IPS-15b (cell line): ENCODE data around the gene TMEM132E.
"Not testable (repeated sequence)": the region's sequence is repeated elsewhere in the genome, so short reads cannot be mapped to it uniquely, and the experiment has no call there.

Experiments
- H3K27me3 ChIP-seq: one replicate; pipeline ENCODE4 v1.6.1; 2013; ENCODE audit warnings: low read length; ENCODE audit not compliant: control insufficient read depth, insufficient read depth
- H3K36me3 ChIP-seq: one replicate; pipeline ENCODE4 v1.6.1; 2013; ENCODE audit warnings: low read length; ENCODE audit not compliant: control insufficient read depth, insufficient read depth
- H3K4me1 ChIP-seq: one replicate; pipeline ENCODE4 v1.6.1; 2013; ENCODE audit warnings: mild to moderate bottlenecking, low read length; ENCODE audit not compliant: control insufficient read depth, insufficient read depth
- H3K4me3 ChIP-seq: one replicate; pipeline ENCODE4 v1.5.1; 2013; ENCODE audit warnings: low read depth, low read length
- H3K9ac ChIP-seq: one replicate; pipeline ENCODE4 v1.6.1; 2013; ENCODE audit warnings: low read depth, mild to moderate bottlenecking, low read length
- H3K9me3 ChIP-seq: one replicate; pipeline ENCODE4 v1.6.1; 2013; ENCODE audit warnings: mild to moderate bottlenecking, low read length; ENCODE audit not compliant: control insufficient read depth, insufficient read depth

The TMEM132E gene, protein sequence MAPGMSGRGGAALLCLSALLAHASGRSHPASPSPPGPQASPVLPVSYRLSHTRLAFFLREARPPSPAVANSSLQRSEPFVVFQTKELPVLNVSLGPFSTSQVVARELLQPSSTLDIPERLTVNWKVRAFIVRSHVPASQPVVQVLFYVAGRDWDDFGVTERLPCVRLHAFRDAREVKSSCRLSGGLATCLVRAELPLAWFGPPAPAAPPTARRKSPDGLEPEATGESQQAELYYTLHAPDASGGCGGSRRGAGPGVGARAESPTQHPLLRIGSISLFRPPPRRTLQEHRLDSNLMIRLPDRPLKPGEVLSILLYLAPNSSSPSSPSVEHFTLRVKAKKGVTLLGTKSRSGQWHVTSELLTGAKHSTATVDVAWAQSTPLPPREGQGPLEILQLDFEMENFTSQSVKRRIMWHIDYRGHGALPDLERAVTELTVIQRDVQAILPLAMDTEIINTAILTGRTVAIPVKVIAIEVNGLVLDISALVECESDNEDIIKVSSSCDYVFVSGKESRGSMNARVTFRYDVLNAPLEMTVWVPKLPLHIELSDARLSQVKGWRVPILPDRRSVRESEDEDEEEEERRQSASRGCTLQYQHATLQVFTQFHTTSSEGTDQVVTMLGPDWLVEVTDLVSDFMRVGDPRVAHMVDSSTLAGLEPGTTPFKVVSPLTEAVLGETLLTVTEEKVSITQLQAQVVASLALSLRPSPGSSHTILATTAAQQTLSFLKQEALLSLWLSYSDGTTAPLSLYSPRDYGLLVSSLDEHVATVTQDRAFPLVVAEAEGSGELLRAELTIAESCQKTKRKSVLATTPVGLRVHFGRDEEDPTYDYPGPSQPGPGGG (N-terminal part only)

DNA sequence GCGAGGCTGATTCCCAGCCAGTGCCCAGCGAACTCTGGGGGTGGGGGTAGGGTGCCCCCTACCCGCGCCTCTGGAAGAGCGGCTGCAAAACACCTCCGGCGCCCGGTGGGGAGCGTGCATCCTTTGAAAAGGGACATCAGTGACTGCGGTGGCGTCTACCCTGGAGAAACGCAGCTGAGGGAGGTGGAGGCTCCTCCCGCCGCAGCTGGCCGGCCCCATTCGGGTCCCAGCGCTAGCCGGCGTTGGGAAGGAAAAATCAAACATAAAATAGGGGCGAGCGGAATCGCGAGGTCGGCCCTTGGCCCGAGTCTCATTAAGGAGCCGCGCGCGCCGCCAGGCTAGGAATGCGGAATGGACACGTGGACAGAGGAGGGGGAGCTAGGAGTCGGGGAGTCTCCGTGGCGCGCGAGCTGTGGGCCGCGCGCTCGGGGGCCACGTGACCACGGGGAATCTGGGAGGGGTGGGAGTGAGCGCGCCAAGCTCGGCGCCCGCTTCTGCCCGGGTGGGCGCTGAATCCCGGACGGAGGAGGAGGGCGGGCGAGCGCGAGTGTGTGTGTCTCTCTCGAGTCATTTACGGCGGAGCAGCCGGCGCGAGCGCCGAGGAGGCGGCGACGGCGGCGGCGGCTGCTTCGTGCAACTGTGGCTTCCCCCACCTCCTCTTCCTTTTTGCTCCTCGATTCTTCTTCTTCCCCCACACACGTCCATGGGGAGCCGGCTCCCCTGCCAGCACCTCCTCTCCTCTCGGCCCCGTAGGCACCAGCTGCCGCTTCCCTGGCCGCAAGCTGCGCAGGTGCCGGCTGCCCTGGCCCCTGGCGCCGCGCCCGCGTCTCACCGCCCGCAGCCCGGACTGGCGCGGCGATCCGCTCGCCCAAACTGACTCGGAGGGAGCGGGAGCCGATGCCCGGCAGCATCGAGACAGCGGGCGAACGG lies at the start of gene TMEM132E:
Gene TMEM132E, plus strand, starts transcription at position 566 of the 930 bp plus-strand sequence. CDS start 1,495 bp downstream, outside the sequence.
- no peaks in the 10 kb centered on the region for H3K36me3 ChIP-seq
- H3K9me3 ChIP-seq = no peaks in the 10 kb centered on the region
- peaks cover 15% of the 10 kb centered on the region for H3K4me1 ChIP-seq
- H3K9ac ChIP-seq = no peak within 1 kb of the TSS
- peak within 1 kb of the TSS; percentile 63 for H3K4me3 ChIP-seq
- peaks cover 99% of the 10 kb centered on the region for H3K27me3 ChIP-seq

DNA sequence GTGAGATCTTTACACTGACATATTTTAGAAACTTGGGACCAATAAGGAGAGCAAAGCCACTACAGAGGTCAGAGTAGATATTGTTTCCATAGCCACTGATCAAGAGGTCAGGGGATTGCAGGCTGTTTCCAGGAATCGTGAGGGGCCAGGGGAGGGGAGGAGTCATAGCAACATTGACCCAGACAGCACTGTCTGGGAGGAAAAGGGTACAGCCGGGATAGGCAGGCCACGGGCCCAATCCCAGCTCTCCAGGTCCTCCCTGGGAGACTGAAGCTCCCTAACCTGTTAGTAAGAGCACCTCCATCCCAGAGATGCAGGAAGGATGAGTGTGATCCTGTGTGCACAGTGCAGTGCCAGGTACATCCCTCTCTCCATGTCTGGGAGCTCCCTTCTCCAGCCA lies 48.5 kb upstream of the TMEM132E start:
- Histone ChIP-seq H3K27me3 (no peaks in the 10 kb centered on the region), H3K9me3 (no peaks in the 10 kb centered on the region), H3K9ac (no peak overlapping the region), H3K4me1 (peaks cover 6% of the 10 kb centered on the region), H3K36me3 (no peaks in the 10 kb centered on the region), H3K4me3 (no peak overlapping the region)

DNA sequence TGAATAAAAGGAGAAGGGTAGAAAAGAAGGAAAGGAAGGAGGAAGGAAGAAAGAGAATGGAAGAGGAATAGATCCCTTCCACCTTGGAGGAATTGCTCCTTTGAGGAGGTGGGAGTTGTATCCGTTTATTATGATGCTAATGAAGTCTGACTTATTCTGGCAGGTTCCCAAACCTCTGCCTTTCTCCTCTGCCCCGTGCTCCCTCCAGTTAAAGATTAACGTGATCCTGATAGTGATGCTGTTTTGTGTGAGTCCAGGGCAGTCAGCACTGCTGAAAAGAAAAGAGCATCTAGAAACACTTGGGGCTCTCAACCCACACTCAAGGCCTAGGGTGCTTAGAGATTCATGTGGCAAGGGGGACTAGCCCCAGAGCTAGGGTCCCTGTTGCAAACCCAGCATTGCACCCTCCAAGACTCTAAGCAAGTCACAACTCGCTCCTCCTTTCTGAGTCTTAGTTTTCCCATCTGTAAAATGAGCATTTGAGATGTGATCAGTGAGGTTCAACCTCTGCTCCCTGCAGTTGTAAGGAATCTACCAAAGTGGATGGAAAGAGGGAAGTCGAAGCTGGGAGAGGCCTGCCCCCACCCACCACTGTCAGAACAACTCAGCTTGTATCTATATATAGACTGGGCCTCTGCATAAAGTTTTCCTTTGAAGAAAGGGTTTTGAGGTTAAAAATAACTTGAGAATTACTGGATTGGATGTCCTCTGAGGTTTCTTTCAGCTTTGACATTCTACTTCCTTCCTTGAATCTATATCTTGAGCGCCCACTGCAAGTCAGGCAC lies 46.9 kb upstream of the TMEM132E start:
- Histone ChIP-seq H3K27me3 (peaks cover 2% of the 10 kb centered on the region), H3K4me3 (no peak overlapping the region), H3K36me3 (no peaks in the 10 kb centered on the region), H3K4me1 (peaks cover 6% of the 10 kb centered on the region), H3K9me3 (no peaks in the 10 kb centered on the region), H3K9ac (no peak overlapping the region)

DNA sequence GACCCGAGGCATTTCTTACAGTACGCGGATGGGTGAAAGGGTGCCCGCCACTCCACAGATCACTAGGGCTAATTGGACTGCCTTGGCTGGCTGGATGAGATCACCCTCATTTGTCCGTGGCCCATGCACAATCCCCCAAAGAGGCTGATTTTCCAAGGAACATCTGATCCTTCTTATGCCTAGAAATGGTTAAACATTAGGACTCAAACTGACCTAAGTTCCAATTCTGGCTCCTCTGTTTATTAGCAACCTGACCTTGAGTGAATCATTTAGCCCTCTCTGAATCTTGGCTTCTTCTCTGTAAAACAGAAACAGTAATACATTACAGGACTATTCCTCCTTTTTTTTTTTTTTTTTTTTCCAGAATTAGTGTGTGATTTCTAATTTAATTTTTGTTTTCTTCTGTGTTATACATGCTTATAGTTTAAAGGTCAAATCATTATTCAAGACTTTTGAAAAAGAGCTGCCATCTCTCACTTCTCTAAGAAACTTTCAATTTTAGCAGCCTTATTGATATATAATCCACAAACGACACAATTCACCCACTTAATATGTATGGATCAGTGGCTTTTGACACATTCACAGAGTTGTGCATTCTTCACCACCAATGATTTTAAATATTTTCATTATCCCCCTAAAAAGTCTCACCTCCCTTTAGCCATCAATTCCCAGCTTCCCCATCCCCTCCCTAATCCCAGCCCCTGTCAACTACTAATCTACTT lies 45.4 kb upstream of the TMEM132E start:
- H3K4me3 ChIP-seq = no peak overlapping the region
- H3K9me3 ChIP-seq = no peaks in the 10 kb centered on the region
- no peak overlapping the region for H3K9ac ChIP-seq
- no peaks in the 10 kb centered on the region for H3K36me3 ChIP-seq
- peaks cover 2% of the 10 kb centered on the region for H3K27me3 ChIP-seq
- peaks cover 6% of the 10 kb centered on the region for H3K4me1 ChIP-seq

DNA sequence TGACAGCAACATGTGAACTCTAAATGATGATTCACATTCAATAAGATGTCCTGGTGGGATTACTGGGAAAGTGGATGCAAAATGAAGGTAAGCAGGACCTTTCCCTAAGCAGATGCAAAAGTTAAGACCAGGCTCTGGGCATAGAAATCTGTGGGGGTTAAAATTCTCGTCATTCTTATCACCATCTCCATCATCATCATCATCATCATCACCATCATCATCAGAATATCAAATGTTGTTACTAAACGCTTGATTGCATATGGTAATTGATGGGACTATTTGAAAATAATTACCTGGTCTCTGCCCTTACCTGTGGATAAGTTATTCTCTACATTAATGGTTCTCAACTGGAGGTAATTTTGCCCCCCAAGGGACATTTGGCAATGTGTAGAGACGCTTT lies 41.9 kb upstream of the TMEM132E start:
- H3K4me1 ChIP-seq = no peaks in the 10 kb centered on the region
- no peak overlapping the region for H3K9ac ChIP-seq
- no peak overlapping the region for H3K4me3 ChIP-seq
- H3K36me3 ChIP-seq = no peaks in the 10 kb centered on the region
- no peaks in the 10 kb centered on the region for H3K9me3 ChIP-seq
- H3K27me3 ChIP-seq = peaks cover 12% of the 10 kb centered on the region

DNA sequence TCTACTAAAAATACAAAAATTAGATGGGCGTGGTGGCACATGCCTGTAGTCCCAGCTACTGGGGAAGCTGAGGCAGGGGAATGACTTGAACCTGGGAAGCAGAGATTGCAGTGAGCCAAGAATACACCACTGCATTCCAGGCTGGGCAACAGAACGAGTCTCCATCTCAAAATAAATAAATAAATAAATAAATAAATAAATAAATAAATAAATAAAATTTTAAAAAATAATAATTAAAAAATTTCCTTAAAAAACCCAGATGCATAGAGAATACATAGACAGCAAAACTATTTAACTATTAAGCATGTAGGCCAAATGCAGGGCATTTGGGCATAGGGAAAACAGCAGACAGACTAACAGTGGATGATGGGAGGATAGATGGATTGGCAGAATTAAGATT lies 40.8 kb upstream of the TMEM132E start:
- not testable (repeated sequence) for H3K4me3 ChIP-seq, H3K4me1 ChIP-seq, H3K9me3 ChIP-seq, H3K9ac ChIP-seq, H3K36me3 ChIP-seq
- peaks cover 16% of the 10 kb centered on the region for H3K27me3 ChIP-seq

DNA sequence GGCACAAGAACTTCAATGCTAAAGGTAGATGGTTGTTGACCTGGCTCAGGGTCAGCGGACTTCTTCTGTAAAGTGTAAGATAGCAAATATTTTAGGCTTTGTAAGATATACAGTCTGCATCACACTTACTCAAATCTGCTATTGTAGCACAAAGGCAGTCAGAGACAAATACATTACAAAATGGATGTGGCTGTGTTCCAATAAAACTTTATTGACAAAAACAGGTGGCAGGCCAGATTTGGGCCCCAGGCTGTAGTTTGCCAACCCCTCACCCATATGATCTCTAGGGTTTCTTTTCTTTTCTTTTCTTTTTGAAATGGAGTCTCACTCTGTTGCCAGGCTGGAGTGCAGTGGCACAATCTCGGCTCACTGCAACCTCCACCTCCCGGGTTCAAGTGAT lies 39.5 kb upstream of the TMEM132E start:
- Histone ChIP-seq H3K4me3 (no peak overlapping the region), H3K9me3 (no peaks in the 10 kb centered on the region), H3K27me3 (peaks cover 28% of the 10 kb centered on the region)

DNA sequence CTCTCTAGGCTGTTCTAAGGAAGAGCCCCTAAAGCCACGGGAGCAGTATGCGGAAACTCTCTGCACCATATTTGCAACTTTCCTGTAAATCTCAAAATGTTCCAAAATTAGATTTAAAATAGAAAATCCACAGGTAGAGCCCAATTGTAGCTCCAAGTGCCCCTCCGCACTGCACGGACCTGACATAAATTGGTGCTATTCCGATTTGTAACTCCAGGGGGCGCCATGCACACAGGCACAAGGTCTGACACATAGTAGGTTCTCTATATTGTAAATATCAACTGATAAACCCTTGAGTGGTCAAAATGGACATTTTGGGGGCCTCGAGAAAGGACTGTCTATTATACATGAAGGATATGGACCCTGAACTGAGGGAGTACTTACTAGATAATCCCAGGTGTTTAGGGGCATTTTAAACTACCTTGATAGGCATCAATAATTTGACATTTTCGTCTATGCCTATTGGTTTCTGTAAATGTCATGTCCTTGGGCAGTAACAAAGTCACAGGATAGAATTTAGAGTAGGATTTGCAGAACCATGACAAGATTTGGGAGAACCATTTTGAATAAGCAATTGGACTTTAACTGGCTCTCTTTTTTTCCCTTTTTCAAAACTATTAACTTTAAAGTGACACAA lies 36.6 kb upstream of the TMEM132E start:
- H3K27me3 ChIP-seq = peaks cover 36% of the 10 kb centered on the region
- H3K9me3 ChIP-seq = no peaks in the 10 kb centered on the region
- no peaks in the 10 kb centered on the region for H3K36me3 ChIP-seq
- no peak overlapping the region for H3K9ac ChIP-seq
- no peak overlapping the region for H3K4me3 ChIP-seq
- peaks cover 3% of the 10 kb centered on the region for H3K4me1 ChIP-seq

More for the DNA sequence above, 39.5 kb upstream of the TMEM132E start:
- Histone ChIP-seq H3K9ac (no peak overlapping the region), H3K4me1 (no peaks in the 10 kb centered on the region), H3K36me3 (no peaks in the 10 kb centered on the region)

DNA sequence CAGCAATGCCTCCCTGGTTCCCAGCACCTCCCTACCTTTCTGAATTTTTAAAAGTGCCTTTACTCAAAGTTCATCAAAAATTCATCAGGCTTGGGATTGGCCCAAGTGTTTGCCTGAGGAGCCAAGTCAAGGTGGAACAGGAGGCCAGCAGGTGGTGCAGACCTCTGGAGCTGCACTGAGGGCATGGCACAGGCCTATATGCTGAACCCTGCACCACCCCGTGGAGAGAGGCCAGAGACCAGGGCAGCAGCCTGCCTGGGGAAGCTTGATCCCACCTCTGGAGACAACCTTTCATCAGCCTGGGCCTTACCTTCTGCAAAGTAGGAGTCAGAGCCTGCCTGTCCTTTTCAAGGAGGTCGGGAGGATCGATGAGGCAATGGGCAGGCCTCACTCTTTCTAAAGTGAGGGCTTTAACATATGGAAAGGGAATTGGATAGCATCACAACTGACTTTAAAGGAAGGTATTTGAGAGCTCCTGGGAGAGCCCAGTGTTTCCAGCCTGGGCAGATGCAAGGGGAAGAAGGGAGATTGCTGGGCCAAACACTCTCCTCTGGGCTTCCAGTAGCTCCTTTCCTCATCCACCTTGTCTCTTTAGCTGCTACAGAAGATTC lies 31.8 kb upstream of the TMEM132E start:
- H3K27me3 ChIP-seq = peaks cover 34% of the 10 kb centered on the region
- H3K9me3 ChIP-seq = no peaks in the 10 kb centered on the region
- H3K9ac ChIP-seq = no peak overlapping the region

DNA sequence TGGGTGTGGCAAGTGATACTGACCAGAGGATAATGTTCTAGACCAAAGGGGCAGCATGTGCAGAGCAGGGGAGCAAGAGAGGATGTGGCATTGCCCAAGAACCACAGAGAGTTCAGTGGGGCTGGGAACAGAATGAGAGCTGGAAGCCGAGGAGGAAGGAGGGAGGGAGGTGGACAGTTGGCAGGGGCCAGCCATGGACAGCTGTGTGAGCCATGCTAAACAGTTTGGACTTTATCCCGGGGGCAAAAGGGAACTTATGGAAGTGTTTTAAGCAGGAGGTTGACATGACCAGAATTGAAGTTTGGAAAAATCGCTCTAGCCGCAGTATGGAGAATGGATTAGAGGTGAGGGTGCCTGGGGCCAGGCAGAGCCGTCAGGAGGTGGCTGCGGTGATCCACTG lies 29.4 kb upstream of the TMEM132E start:
- Histone ChIP-seq H3K9me3 (no peaks in the 10 kb centered on the region), H3K4me1 (peaks cover 7% of the 10 kb centered on the region), H3K27me3 (peaks cover 21% of the 10 kb centered on the region), H3K4me3 (no peak overlapping the region), H3K9ac (no peak overlapping the region), H3K36me3 (no peaks in the 10 kb centered on the region)

More for the DNA sequence above, 31.8 kb upstream of the TMEM132E start:
- peaks cover 6% of the 10 kb centered on the region for H3K4me1 ChIP-seq
- H3K36me3 ChIP-seq = no peaks in the 10 kb centered on the region
- no peak overlapping the region for H3K4me3 ChIP-seq
